HepG2 (cell line): ENCODE measurements around the gene CAVIN3. TPM values are rescaled to one million over a fixed set of nuclear protein-coding genes. Genes with fewer than 3 reads are reported as not detected.

Source experiments
- ATAC-seq: fragments of 200-7000 bp; cut with Tn5 transposase; 3 replicates; pipeline ENCODE4 v1.9.1; 2020; ENCODE audit warnings: mild to moderate bottlenecking, moderate library complexity
- BruUV-seq: library from RNA; stranded (reverse); fragments of 400-500 nt; replicated peaks from 2 replicates; lab custom pipeline; 2021; lab: Mats Ljungman, UMichigan
- CTCF ChIA-PET: fragments of 300-600 bp; formaldehyde crosslinking; extraction: SDS; loops from one replicate; lab custom pipeline; 2021; ENCODE audit warnings: low total read pairs, inconsistent platforms, low intra/inter-chr PET ratio; lab: Yijun Ruan, JAX
- POLR2A ChIA-PET: fragments of 350-600 bp; sonication (Branson Sonifier 250); formaldehyde crosslinking; loops from one replicate; lab custom pipeline; 2020; ENCODE audit warnings: antibody characterized with exemption, inconsistent platforms; lab: Yijun Ruan, JAX
- DNase-seq: peaks from one replicate; pipeline ENCODE4 v3.0.0-alpha.2; 2015; ENCODE audit warnings: low spot score
- FAIRE-seq: peaks from 3 replicates; lab custom pipeline; 2011; peaks lifted over from hg19 to GRCh38; lab: Jason Lieb, UNC
- H2AFZ ChIP-seq: one replicate; pipeline ENCODE4 v1.6.1; 2011; ENCODE audit warnings: low read length, inconsistent platforms
- H3K27ac ChIP-seq: fragments of 300-600 bp; 3 replicates; pipeline ENCODE4 v1.8.0; 2011; ENCODE audit warnings: mixed run types, mild to moderate bottlenecking, mixed read lengths, low read length, inconsistent platforms; ENCODE audit not compliant: insufficient read depth; ENCODE audit errors: extremely low read length
- H3K27me3 ChIP-seq, 2 experiments: fragments of 200-600 bp in 1 of 2; 2 replicates in 1 of 2; 3 replicates in 1 of 2; pipeline versions ENCODE4 v1.6.0 to v1.8.0; 2011; ENCODE audit warnings: low read length in 2 of 2, mild to moderate bottlenecking in 2 of 2, moderate library complexity in 2 of 2, inconsistent platforms in 1 of 2; ENCODE audit not compliant: insufficient read depth in 2 of 2, control insufficient read depth in 1 of 2
- H3K36me3 ChIP-seq, 2 experiments: fragments of 200-600 bp in 1 of 2; replicated peaks in 1 of 2; 2 replicates in 1 of 2; 3 replicates in 1 of 2; pipeline versions ENCODE4 v1.5.1 to v1.8.0; 2011; ENCODE audit warnings: low read length in 2 of 2, inconsistent platforms in 1 of 2; ENCODE audit not compliant: insufficient read depth in 2 of 2, control insufficient read depth in 1 of 2
- H3K4me1 ChIP-seq: 2 replicates; pipeline ENCODE4 v1.5.1; 2012; ENCODE audit warnings: low read length, inconsistent platforms; ENCODE audit not compliant: insufficient read depth
- H3K4me2 ChIP-seq: 2 replicates; pipeline ENCODE4 v1.6.0; 2011; ENCODE audit warnings: low read depth, low read length, inconsistent platforms
- H3K4me3 ChIP-seq, 3 experiments: fragments of 200-600 bp in 1 of 3; sonication (generic), shearing (Covaris generic) in 1 of 3; replicated peaks in 1 of 3; 2 replicates each; pipeline ENCODE4 v1.5.1; 2011 to 2016; ENCODE audit warnings: low read length in 3 of 3, inconsistent platforms in 2 of 3, low read depth in 2 of 3, mild to moderate bottlenecking in 2 of 3, control low read depth in 1 of 3, mixed read lengths in 1 of 3; ENCODE audit not compliant: insufficient read depth in 1 of 3
- H3K79me2 ChIP-seq: one replicate; pipeline ENCODE4 v1.6.1; 2011; ENCODE audit warnings: low read length, inconsistent platforms; ENCODE audit not compliant: insufficient read depth
- H3K9ac ChIP-seq: 2 replicates; pipeline ENCODE4 v1.6.0; 2011; ENCODE audit warnings: mild to moderate bottlenecking, low read depth, low read length, inconsistent platforms; ENCODE audit not compliant: insufficient read depth
- H3K9me3 ChIP-seq: 2 replicates; pipeline ENCODE4 v1.5.1; 2012; ENCODE audit warnings: mild to moderate bottlenecking, low read length
- H4K20me1 ChIP-seq: 2 replicates; pipeline ENCODE4 v1.6.0; 2011; ENCODE audit warnings: inconsistent platforms, mild to moderate bottlenecking, low read length, moderate library complexity; ENCODE audit not compliant: insufficient read depth
- CEBPG ChIP-seq: IDR thresholded peaks from 2 replicates; pipeline ENCODE4 v1.6.1; 2016
- HIVEP1 ChIP-seq: sonication (generic); formaldehyde crosslinking; IDR thresholded peaks from 2 replicates; pipeline ENCODE4 v1.4.0; 2020; ENCODE audit warnings: mild to moderate bottlenecking, missing genetic modification reagents
- HNF1A ChIP-seq, 2 experiments: sonication (generic) in 1 of 2; formaldehyde crosslinking in 1 of 2; IDR thresholded peaks; 2 replicates each; pipeline versions ENCODE4 v1.4.0 to v1.6.1; 2016 to 2020; ENCODE audit warnings: borderline replicate concordance in 1 of 2, low read depth in 1 of 2, mild to moderate bottlenecking in 1 of 2, missing genetic modification reagents in 1 of 2
- MAFG ChIP-seq: sonication (generic); formaldehyde crosslinking; IDR thresholded peaks from 2 replicates; pipeline ENCODE4 v1.5.1; 2020; ENCODE audit warnings: mild to moderate bottlenecking, missing genetic modification reagents
- PRMT3 ChIP-seq: sonication (generic); formaldehyde crosslinking; IDR thresholded peaks from 2 replicates; pipeline ENCODE4 v1.8.1; 2022; ENCODE audit warnings: low read depth, mild to moderate bottlenecking, moderate library complexity, missing genetic modification reagents, borderline replicate concordance
- YEATS4 ChIP-seq: sonication (generic); formaldehyde crosslinking; IDR thresholded peaks from 2 replicates; pipeline ENCODE4 v1.4.0; 2020; ENCODE audit warnings: missing genetic modification reagents, borderline replicate concordance
- ZFP82 ChIP-seq: sonication (generic); formaldehyde crosslinking; IDR thresholded peaks from 2 replicates; pipeline ENCODE4 v1.5.1; 2020; ENCODE audit warnings: mild to moderate bottlenecking, missing genetic modification reagents, borderline replicate concordance
- ZMYM4 ChIP-seq: sonication (generic); formaldehyde crosslinking; IDR thresholded peaks from 2 replicates; pipeline ENCODE4 v1.8.1; 2023; ENCODE audit warnings: mild to moderate bottlenecking, missing genetic modification reagents
- ZNF251 ChIP-seq: sonication (generic); formaldehyde crosslinking; IDR thresholded peaks from 2 replicates; pipeline ENCODE4 v1.9.0; 2021; ENCODE audit warnings: mild to moderate bottlenecking, missing genetic modification reagents
- ZNF263 ChIP-seq: sonication (generic); formaldehyde crosslinking; IDR thresholded peaks from 2 replicates; pipeline ENCODE4 v1.4.0; 2020; ENCODE audit warnings: missing genetic modification reagents
- ZNF703 ChIP-seq: sonication (generic); formaldehyde crosslinking; IDR thresholded peaks from 2 replicates; pipeline ENCODE4 v1.5.1; 2020; ENCODE audit warnings: missing genetic modification reagents, mild to moderate bottlenecking, moderate library complexity, borderline replicate concordance
- ZNF710 ChIP-seq: sonication (generic); formaldehyde crosslinking; IDR thresholded peaks from 2 replicates; pipeline ENCODE4 v1.5.0; 2020; ENCODE audit warnings: mild to moderate bottlenecking, missing genetic modification reagents, borderline replicate concordance
- WGBS: methylation state at CpG from one replicate; pipeline ENCODE4 v1.1.6; 2017; ENCODE audit warnings: low lambda C conversion rate; 5-methylcytosine and 5-hydroxymethylcytosine counted together
- in situ Hi-C: cut with HindIII; loops from 2 replicates; pipeline ENCODE4 v1.10.0; 2017; ENCODE audit warnings: low pct_unique_long_range_greater_than_20kb; ENCODE audit not compliant: extremely low pct_ligation_motif_present
- intact Hi-C: fragments of 100-400 bp; cut with micrococcal nuclease; formaldehyde crosslinking; loops from one replicate; pipeline ENCODE4 v1.10.0; 2022; ENCODE audit not compliant: unreplicated experiment
- polyA plus RNA-seq, 8 experiments: library from polyadenylated mRNA; depleted of rRNA in 3 of 8; stranded (reverse) in 7 of 8; unstranded in 1 of 8; fragments of >200 nt; fragmentation: Illumina TruSeq in 4 of 8; extraction: Trizol in 4 of 8; gene quantifications; 2 replicates each; pipeline versions ENCODE4 v1.2.1 to v1.2.3, GENCODE V29; 2011 to 2016; ENCODE audit warnings: low read depth in 4 of 8, missing spikeins in 1 of 8, mixed read lengths in 1 of 8; ENCODE audit not compliant: insufficient read depth in 1 of 8
- total RNA-seq, 5 experiments: library from RNA; depleted of rRNA; stranded (reverse); fragments of >200 nt; fragmentation: Illumina TruSeq; extraction: Trizol; gene quantifications; 2 replicates each; pipeline ENCODE4 v1.2.3, GENCODE V29; 2016; ENCODE audit warnings: low read depth in 1 of 5
- TF ChIP-seq, protein P1 (sequence below): sonication (generic); formaldehyde crosslinking; IDR thresholded peaks from 2 replicates; pipeline ENCODE4 v1.8.0; 2022; ENCODE audit warnings: mild to moderate bottlenecking, missing genetic modification reagents, moderate library complexity

The CAVIN3 gene
- total and polyA plus RNA-seq, 2 of the 13 experiments (the other 11 are each of a cell fraction or from before 2014, with no cell fraction given): not detected

- peak overlapping the region; percentile 66 for H3K4me2 ChIP-seq
- BruUV-seq: no TSS peak
- peak; percentile 46 for DNase-seq
- H3K4me3 ChIP-seq: no peak overlapping the region; a peak in 1 of 6 replicates
- H4K20me1 ChIP-seq: no peaks in the 10 kb centered on the region
- in situ Hi-C loops (loop anchor here (5.0 kb wide), 1 partner anchor 103 kb away; no protein-coding TSS in a partner anchor), intact Hi-C loops (loop anchor here (5.0 to 10.0 kb wide), 2 partner anchors 58 to 880 kb away; no protein-coding TSS in a partner anchor)
- no peak overlapping the region for H3K9ac ChIP-seq
- no peaks in the 10 kb centered on the region for H3K27me3 ChIP-seq
- peak; percentile 86 for FAIRE-seq
- 4% methylated on average over 4 of the region's 4 CpGs for WGBS
- no peak overlapping the region for H2AFZ ChIP-seq
- POLR2A ChIA-PET: no interaction called here
- no peak overlapping the region for H3K27ac ChIP-seq
- H3K9me3 ChIP-seq: no peaks in the 10 kb centered on the region
- no peaks in the 10 kb centered on the region for H3K36me3 ChIP-seq
- CTCF ChIA-PET: interaction anchor here (2.6 to 2.7 kb wide), 2 partner anchors 104 to 332 kb away, joined by 7 to 32 read pairs; no protein-coding TSS in a partner anchor
- H3K4me1 ChIP-seq: peaks cover 22% of the 10 kb centered on the region
- peak; percentile 81 for ATAC-seq
- no peaks in the 10 kb centered on the region for H3K79me2 ChIP-seq
- TF ChIP-seq CEBPG: peak; percentile 12; the same call in 1 of the 2 replicates
- no peak for TF ChIP-seq ZNF703 (CRISPR knock-in tag)
- 0 out of 2 replicates have a peak, but pooled peaks have one; percentile 13 for TF ChIP-seq ZMYM4 (CRISPR knock-in tag)
- TF ChIP-seq ZNF251 (CRISPR knock-in tag): no peak
- no peak for TF ChIP-seq ZFP82 (CRISPR knock-in tag)
- no peak for TF ChIP-seq HIVEP1 (CRISPR knock-in tag)
- TF ChIP-seq MAFG (CRISPR knock-in tag): no peak
- TF ChIP-seq HNF1A (IDR thresholded peaks at IDR 0.05; ENCODE audit: low read depth): peak; percentile 71
- TF ChIP-seq HNF1A (CRISPR knock-in tag; IDR thresholded peaks at IDR 0.05; ENCODE audit: borderline replicate concordance): no peak
- TF ChIP-seq YEATS4 (CRISPR knock-in tag): no peak
- TF ChIP-seq ZNF263: no peak
- TF ChIP-seq PRMT3 (CRISPR knock-in tag): no peak
- TF ChIP-seq ZNF710 (CRISPR knock-in tag): no peak
- TF ChIP-seq, protein P1, sequence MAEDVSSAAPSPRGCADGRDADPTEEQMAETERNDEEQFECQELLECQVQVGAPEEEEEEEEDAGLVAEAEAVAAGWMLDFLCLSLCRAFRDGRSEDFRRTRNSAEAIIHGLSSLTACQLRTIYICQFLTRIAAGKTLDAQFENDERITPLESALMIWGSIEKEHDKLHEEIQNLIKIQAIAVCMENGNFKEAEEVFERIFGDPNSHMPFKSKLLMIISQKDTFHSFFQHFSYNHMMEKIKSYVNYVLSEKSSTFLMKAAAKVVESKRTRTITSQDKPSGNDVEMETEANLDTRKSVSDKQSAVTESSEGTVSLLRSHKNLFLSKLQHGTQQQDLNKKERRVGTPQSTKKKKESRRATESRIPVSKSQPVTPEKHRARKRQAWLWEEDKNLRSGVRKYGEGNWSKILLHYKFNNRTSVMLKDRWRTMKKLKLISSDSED (CRISPR knock-in tag): no peak
Measured at GRCh38 chr11:6354651-6355485, 34.6 kb upstream of the CAVIN3 start.
